ENCODE data around the gene RXRA.

The RXRA gene

GRCh38 chr9:134438195-134438788, 112.0 kb downstream of the RXRA start:
- H3K27ac ChIP-seq: no peak overlapping the region
- TF ChIP-seq ZFX (IDR thresholded peaks at IDR 0.05; ENCODE audit: borderline replicate concordance): no peak
- TF ChIP-seq, protein P1, sequence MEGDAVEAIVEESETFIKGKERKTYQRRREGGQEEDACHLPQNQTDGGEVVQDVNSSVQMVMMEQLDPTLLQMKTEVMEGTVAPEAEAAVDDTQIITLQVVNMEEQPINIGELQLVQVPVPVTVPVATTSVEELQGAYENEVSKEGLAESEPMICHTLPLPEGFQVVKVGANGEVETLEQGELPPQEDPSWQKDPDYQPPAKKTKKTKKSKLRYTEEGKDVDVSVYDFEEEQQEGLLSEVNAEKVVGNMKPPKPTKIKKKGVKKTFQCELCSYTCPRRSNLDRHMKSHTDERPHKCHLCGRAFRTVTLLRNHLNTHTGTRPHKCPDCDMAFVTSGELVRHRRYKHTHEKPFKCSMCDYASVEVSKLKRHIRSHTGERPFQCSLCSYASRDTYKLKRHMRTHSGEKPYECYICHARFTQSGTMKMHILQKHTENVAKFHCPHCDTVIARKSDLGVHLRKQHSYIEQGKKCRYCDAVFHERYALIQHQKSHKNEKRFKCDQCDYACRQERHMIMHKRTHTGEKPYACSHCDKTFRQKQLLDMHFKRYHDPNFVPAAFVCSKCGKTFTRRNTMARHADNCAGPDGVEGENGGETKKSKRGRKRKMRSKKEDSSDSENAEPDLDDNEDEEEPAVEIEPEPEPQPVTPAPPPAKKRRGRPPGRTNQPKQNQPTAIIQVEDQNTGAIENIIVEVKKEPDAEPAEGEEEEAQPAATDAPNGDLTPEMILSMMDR (IDR thresholded peaks at IDR 0.05): no peak

- no peak overlapping the region for H3K27ac ChIP-seq
- no peak for TF ChIP-seq ZFX (IDR thresholded peaks at IDR 0.05; ENCODE audit: borderline replicate concordance)
- TF ChIP-seq, protein P1 (IDR thresholded peaks at IDR 0.05): no peak
Observed at GRCh38 chr9:134439368-134439784, 113.1 kb downstream of the RXRA start.

DNA sequence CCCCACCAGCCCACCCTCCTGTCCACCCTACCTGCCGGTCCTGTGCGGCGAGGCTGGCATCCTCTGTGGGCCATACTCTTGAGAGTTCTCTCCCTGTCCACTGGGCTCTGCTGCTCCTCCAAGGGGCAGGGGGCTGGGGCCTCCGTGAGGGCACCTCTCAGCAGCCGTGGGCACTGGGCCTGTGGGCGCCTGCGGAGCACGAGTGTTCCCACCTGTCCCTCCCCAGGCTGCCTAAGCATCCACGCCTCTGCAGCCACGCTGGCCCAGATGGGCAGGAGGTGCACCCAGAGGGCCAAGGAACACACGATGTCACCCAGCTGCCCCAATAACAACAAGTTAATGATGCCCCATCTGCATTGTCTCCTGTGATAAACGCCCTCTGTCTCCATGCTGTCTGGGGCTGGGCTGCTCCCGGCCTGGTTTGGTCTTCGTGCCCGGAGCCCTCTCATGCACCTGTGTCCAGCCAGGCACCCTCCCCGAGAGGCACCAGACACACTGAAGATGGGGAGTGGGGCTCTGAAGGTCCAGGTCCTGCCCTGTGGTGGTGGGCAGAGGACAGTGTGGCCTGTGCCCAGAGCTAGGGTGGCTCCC, 114.5 kb downstream of the RXRA start:
- H3K27ac ChIP-seq: no peak overlapping the region
- no peak for TF ChIP-seq ZFX (IDR thresholded peaks at IDR 0.05; ENCODE audit: borderline replicate concordance)
- TF ChIP-seq, protein P1 (IDR thresholded peaks at IDR 0.05): no peak

DNA sequence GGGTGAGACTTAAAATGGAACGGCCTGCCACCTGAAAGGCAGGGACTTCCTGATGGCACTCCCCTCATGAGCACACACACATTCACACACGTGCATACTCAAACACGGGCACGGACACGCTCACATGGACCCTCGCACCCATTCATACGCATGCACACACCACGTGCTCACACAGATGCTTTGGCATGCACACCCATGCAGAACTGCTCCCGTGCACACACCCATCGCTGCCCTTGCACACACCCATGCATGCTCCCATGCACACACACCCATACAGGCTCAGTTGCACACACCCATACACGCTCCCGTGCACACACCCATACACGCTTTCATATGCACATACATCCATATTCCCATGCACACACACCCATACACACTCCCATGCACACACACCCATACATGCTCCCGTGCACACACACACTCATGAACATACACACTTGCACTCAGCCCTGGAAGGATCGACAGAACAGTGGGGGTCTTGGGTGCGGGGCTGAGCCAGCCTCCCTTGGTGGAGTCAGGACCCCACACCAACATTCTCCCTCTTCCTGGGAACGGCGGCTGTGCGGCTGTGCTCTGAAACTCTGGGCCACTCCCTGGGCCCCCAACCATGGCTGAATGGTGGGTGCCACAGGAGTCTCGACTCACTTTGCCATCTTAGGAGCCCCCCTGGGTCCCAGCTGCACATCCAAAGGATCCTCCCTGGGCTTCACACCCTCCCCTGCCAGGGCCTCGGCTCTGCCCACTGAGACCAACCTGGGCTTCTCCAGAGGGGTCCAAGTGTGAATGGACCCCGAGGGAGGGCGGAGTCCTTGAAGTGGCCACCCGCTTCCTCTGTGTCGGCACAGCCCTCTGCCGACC, 115.2 kb downstream of the RXRA start:
- TF ChIP-seq ZFX (IDR thresholded peaks at IDR 0.05; ENCODE audit: borderline replicate concordance): no peak
- TF ChIP-seq, protein P1 (IDR thresholded peaks at IDR 0.05): no peak
- no peak overlapping the region for H3K27ac ChIP-seq

GRCh38 chr9:134442085-134442474, 115.8 kb downstream of the RXRA start:
- no peak overlapping the region for H3K27ac ChIP-seq
- TF ChIP-seq, protein P1 (IDR thresholded peaks at IDR 0.05): no peak
- TF ChIP-seq ZFX (IDR thresholded peaks at IDR 0.05; ENCODE audit: borderline replicate concordance): no peak

DNA sequence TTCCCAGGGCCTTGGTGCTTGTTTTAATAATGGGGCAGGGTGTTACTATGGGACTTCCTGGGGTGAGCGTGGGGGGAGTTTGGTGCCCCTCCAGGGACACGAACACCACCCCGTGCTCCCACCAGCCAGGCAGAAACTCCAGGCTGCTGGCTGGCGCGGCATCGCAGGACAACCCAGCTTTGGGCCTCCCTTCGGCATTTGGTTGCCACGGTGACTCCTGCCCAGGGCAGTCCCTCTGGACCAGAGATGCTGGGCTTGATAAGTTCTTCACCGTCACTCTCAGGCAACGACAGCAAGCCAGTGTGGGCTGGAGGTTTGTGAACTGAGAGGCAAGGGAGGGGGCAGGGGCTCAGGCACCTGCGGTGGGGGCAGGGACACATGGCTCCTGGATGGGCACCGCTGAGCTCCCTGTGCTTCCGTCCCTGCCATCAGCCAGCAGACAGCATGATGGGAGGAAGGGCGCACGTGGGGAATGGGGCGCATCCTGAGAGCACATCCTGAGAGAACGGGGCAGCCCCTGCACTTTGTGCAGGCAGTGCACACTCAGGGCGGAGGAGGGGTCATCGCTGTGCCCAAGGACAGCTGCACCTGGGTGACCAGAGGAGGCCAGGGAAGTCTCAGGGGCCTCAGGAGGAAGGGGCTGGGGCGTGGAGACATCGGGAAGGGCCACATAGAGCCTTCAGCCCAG, 116.4 kb downstream of the RXRA start:
- H3K27ac ChIP-seq: no peak overlapping the region

More for the DNA sequence above, 116.4 kb downstream of the RXRA start:
- TF ChIP-seq, protein P1 (IDR thresholded peaks at IDR 0.05): no peak
- no peak for TF ChIP-seq ZFX (IDR thresholded peaks at IDR 0.05; ENCODE audit: borderline replicate concordance)

Data from 22Rv1 (cell line).